Hippocampal formation (tissue), 2 donors: ENCODE results near the gene CACNA1D.

Source experiments
- DNase-seq, 2 donors: peaks; one replicate each; lab custom pipeline; 2025; lab: John Stamatoyannopoulos, UW

The CACNA1D gene

GRCh38 chr3:53806182-53807116, 312.0 kb downstream of the CACNA1D start:
- no peak for DNase-seq

GRCh38 chr3:53807117-53807810, 312.9 kb downstream of the CACNA1D start:
- DNase-seq = no peak

GRCh38 chr3:53808496-53808895, 314.1 kb downstream of the CACNA1D start:
- no peak for DNase-seq

GRCh38 chr3:53809267-53809666, 314.9 kb downstream of the CACNA1D start:
- no peak for DNase-seq

- DNase-seq = no peak
Measured at GRCh38 chr3:53809764-53810400, 315.5 kb downstream of the CACNA1D start.

- no peak for DNase-seq
Measured at GRCh38 chr3:53811143-53811927, 316.9 kb downstream of the CACNA1D start.

GRCh38 chr3:53812434-53812833, 318.0 kb downstream of the CACNA1D start:
- DNase-seq = no peak

- DNase-seq = no peak
Measured at GRCh38 chr3:53813229-53813628, 318.8 kb downstream of the CACNA1D start.

- no peak for DNase-seq
Measured at GRCh38 chr3:53813876-53814275, 319.5 kb downstream of the CACNA1D start.

GRCh38 chr3:53815067-53815466, 320.7 kb downstream of the CACNA1D start:
- DNase-seq = no peak

- DNase-seq = no peak
Measured at GRCh38 chr3:53815651-53816050, 321.2 kb downstream of the CACNA1D start.

GRCh38 chr3:53816425-53816824, 322.0 kb downstream of the CACNA1D start:
- DNase-seq = peak in 1 of 2 donors; percentile 23

- DNase-seq = no peak
Measured at GRCh38 chr3:53817211-53817610, 322.8 kb downstream of the CACNA1D start.

- no peak for DNase-seq
Measured at GRCh38 chr3:53817809-53818208, 323.4 kb downstream of the CACNA1D start.

- no peak for DNase-seq
Measured at GRCh38 chr3:53818221-53819162, 324.1 kb downstream of the CACNA1D start.

- DNase-seq = no peak
Measured at GRCh38 chr3:53819163-53819868, 324.9 kb downstream of the CACNA1D start.

GRCh38 chr3:53820084-53820483, 325.7 kb downstream of the CACNA1D start:
- DNase-seq = no peak

- DNase-seq = no peak
Measured at GRCh38 chr3:53820756-53821580, 326.6 kb downstream of the CACNA1D start.

- no peak for DNase-seq
Measured at GRCh38 chr3:53821631-53822121, 327.3 kb downstream of the CACNA1D start.
